Measurements from ENCODE around the gene IL31RA.

GRCh38 chr5:55899344-55899743 lies 48.2 kb downstream of the IL31RA start:
- TF ChIP-seq CTCF (conservative IDR thresholded peaks at IDR 0.05; ENCODE audit: low read length) (no peak), EZH2phosphoT487 (IDR thresholded peaks at IDR 0.05; ENCODE audit: borderline replicate concordance) (no peak)
